ENCODE measurements around the gene BMAL1.

- TF ChIP-seq, protein P1, sequence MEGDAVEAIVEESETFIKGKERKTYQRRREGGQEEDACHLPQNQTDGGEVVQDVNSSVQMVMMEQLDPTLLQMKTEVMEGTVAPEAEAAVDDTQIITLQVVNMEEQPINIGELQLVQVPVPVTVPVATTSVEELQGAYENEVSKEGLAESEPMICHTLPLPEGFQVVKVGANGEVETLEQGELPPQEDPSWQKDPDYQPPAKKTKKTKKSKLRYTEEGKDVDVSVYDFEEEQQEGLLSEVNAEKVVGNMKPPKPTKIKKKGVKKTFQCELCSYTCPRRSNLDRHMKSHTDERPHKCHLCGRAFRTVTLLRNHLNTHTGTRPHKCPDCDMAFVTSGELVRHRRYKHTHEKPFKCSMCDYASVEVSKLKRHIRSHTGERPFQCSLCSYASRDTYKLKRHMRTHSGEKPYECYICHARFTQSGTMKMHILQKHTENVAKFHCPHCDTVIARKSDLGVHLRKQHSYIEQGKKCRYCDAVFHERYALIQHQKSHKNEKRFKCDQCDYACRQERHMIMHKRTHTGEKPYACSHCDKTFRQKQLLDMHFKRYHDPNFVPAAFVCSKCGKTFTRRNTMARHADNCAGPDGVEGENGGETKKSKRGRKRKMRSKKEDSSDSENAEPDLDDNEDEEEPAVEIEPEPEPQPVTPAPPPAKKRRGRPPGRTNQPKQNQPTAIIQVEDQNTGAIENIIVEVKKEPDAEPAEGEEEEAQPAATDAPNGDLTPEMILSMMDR (IDR thresholded peaks at IDR 0.05): no peak
- no peak for TF ChIP-seq POLR2A (IDR thresholded peaks at IDR 0.05)
These were observed 95.6 kb downstream of the BMAL1 start for GRCh38 chr11:13373216-13373615.

Data from Peyer's patch (tissue), 4 donors.